GM23248 (cell line): ENCODE measurements around the gene HTR2C. TPM values are rescaled to one million over a fixed set of nuclear protein-coding genes. Genes with fewer than 3 reads are reported as not detected.

Source experiments
- DNase-seq: peaks from one replicate; pipeline ENCODE4 v3.0.0-alpha.2; 2015
- H2AFZ ChIP-seq: fragments of 200-600 bp; sonication (generic); 2 replicates; pipeline ENCODE4 v1.6.1; 2016; ENCODE audit warnings: antibody characterized with exemption
- H3F3A ChIP-seq: fragments of 200-600 bp; sonication (generic); 2 replicates; pipeline ENCODE4 v1.6.1; 2016; ENCODE audit warnings: mild to moderate bottlenecking, antibody characterized with exemption, mixed run types; ENCODE audit not compliant: insufficient read depth
- H3K27ac ChIP-seq: fragments of 200-600 bp; sonication (generic); 2 replicates; pipeline ENCODE4 v1.5.1; 2016; ENCODE audit warnings: mild to moderate bottlenecking
- H3K27me3 ChIP-seq: fragments of 200-600 bp; sonication (generic); replicated peaks from 2 replicates; pipeline ENCODE4 v1.6.1; 2016; ENCODE audit warnings: mild to moderate bottlenecking; ENCODE audit not compliant: insufficient read depth
- H3K36me3 ChIP-seq: fragments of 200-600 bp; sonication (generic); 2 replicates; pipeline ENCODE4 v1.6.1; 2016; ENCODE audit warnings: low read depth, mild to moderate bottlenecking
- H3K4me1 ChIP-seq: fragments of 200-600 bp; sonication (generic); 2 replicates; pipeline ENCODE4 v1.6.1; 2016; ENCODE audit warnings: mild to moderate bottlenecking; ENCODE audit not compliant: insufficient read depth
- H3K4me2 ChIP-seq: fragments of 200-600 bp; sonication (generic); one replicate; pipeline ENCODE4 v1.6.1; 2016; ENCODE audit warnings: mild to moderate bottlenecking; ENCODE audit not compliant: unreplicated experiment
- H3K4me3 ChIP-seq: fragments of 200-600 bp; sonication (generic); 2 replicates; pipeline ENCODE4 v1.5.1; 2016; ENCODE audit warnings: mild to moderate bottlenecking
- H3K79me2 ChIP-seq: fragments of 200-600 bp; sonication (generic); 2 replicates; pipeline ENCODE4 v1.6.1; 2016; ENCODE audit warnings: mild to moderate bottlenecking; ENCODE audit not compliant: insufficient read depth
- H3K9ac ChIP-seq: fragments of 200-600 bp; sonication (generic); 2 replicates; pipeline ENCODE4 v1.6.1; 2016; ENCODE audit warnings: mild to moderate bottlenecking
- H3K9me2 ChIP-seq: fragments of 200-600 bp; sonication (generic); 2 replicates; pipeline ENCODE4 v1.6.1; 2016; ENCODE audit warnings: mixed run types, mild to moderate bottlenecking, moderate library complexity; ENCODE audit not compliant: insufficient read depth
- H3K9me3 ChIP-seq: fragments of 200-600 bp; sonication (generic); one replicate; pipeline ENCODE4 v1.6.1; 2017; ENCODE audit warnings: low read depth
- H4K20me1 ChIP-seq: fragments of 200-600 bp; sonication (generic); 2 replicates; pipeline ENCODE4 v1.6.0; 2016; ENCODE audit not compliant: insufficient read depth
- EZH2 ChIP-seq: fragments of 200-600 bp; sonication (generic); IDR thresholded peaks from 2 replicates; pipeline ENCODE4 v1.6.1; 2018; ENCODE audit warnings: antibody characterized with exemption, mild to moderate bottlenecking; ENCODE audit not compliant: insufficient read depth, poor library complexity, severe bottlenecking
- EZH2phosphoT487 ChIP-seq: fragments of 200-600 bp; sonication (generic); IDR thresholded peaks from 2 replicates; pipeline ENCODE4 v1.6.1; 2018; ENCODE audit warnings: antibody characterized with exemption, moderate library complexity, mild to moderate bottlenecking, low read depth; ENCODE audit not compliant: insufficient read depth
- WGBS, 2 experiments: methylation state at CpG; one replicate each; pipeline ENCODE4 v1.1.6; 2015 to 2017; ENCODE audit warnings: low lambda C conversion rate in 2 of 2, low coverage in 1 of 2; ENCODE audit errors: missing lambda C conversion rate in 2 of 2; 5-methylcytosine and 5-hydroxymethylcytosine counted together
- in situ Hi-C: fragments of 300-500 bp; cut with MboI; formaldehyde crosslinking; loops from 2 replicates; pipeline ENCODE4 v1.15.0; 2020
- polyA plus RNA-seq: library from polyadenylated mRNA; unstranded; fragments of >200 nt; fragmentation: Nextera tagmentation; extraction: Ambion mirVana; gene quantifications from 2 replicates; pipeline ENCODE4 v1.2.1, GENCODE V29; 2016
- total RNA-seq: library from RNA; depleted of rRNA; stranded (reverse); fragments of >200 nt; shearing (Covaris generic); gene quantifications from 2 replicates; pipeline ENCODE4 v1.2.3, GENCODE V29; 2014

The HTR2C gene
- total and polyA plus RNA-seq, 2 experiments from 2014 or later = not detected

DNA sequence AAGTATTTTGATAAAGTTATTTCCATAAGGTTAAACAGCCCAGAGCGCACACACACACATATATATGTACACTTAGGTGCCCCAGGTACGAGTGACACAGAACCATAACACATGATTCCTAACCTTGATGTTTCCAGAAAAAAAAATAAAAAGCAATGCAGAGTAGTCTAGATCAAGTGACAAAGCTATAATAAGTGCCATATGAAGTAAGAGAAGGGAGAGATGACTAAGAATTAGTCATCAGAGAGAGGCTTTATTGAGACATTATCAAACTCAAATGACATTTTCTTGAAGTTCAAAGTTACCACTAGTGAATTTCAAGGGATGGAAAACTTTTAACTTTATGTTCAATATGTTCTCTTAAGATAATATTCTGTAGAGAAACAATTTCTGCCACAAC, 215.0 kb downstream of the HTR2C start:
- Histone ChIP-seq H3K9ac (no peak overlapping the region), H3K4me2 (no peak overlapping the region), H3K4me1 (0 out of 2 replicates have a peak, but pooled peaks cover 4% of the 10 kb centered on the region), H3K27ac (no peak overlapping the region), H3K9me2 (no peaks in the 10 kb centered on the region), H3K9me3 (no peaks in the 10 kb centered on the region), H3K36me3 (no peaks in the 10 kb centered on the region), H3K4me3 (no peak overlapping the region), H4K20me1 (no peaks in the 10 kb centered on the region), H3K27me3 (no peaks in the 10 kb centered on the region), H3K79me2 (no peaks in the 10 kb centered on the region), H2AFZ (no peak overlapping the region), H3F3A (no peaks in the 10 kb centered on the region)
- no peak for TF ChIP-seq EZH2phosphoT487
- no peak for TF ChIP-seq EZH2
- DNase-seq = peak; percentile 56
- in situ Hi-C loops = no loop called here
- 42 to 55% methylated on average over 2 of the region's 2 CpGs for WGBS, 2 experiments

DNA sequence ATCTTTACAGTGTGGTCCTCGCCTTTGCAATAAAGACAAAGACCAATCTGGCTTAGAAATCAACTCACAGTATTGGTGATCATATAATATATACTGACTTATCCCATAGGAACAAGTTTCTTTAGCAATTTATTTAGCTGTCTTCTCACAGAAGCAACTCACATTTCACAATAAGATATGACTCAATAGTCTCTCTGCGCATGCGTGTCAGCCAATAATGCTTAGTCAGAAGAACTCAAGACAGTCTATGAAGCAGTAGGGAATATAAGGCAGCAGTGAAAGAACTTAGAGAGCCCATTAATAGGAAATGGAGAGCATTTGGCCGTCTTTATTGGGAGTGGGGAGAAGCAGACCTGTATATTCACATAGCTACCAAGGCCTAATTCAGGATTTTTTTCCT, 216.8 kb downstream of the HTR2C start:
- in situ Hi-C loops = no loop called here
- 23 to 31% methylated on average over 4 of the region's 4 CpGs for WGBS, 2 experiments
- peak; percentile 80 for DNase-seq

DNA sequence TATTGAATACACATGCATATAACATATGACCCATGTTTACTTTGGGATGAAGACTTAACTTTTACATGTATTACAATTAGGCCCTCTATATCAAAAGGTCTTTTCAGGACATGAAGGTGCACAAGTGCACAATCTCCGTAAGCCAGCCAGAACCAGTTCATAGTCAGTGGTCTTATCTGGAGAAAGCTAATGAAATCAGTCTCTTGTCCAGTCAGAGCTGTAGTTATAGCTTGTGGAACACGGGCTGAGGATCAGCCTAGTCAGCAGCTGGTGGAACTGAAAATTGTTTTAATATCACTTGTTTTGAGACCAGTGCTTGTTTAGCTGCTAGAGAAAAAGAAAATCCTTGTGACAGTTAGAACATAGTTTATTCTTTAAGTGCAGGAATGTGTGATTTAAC, 235.6 kb downstream of the HTR2C start:
- no peaks in the 10 kb centered on the region for H4K20me1 ChIP-seq
- H3K27ac ChIP-seq = no peak overlapping the region
- no peak overlapping the region for H3K4me3 ChIP-seq
- H3K27me3 ChIP-seq = no peaks in the 10 kb centered on the region
- H3F3A ChIP-seq = no peaks in the 10 kb centered on the region
- no peak overlapping the region for H3K4me2 ChIP-seq
- H3K9ac ChIP-seq = no peak overlapping the region
- DNase-seq = no peak
- in situ Hi-C loops = no loop called here
- no peaks in the 10 kb centered on the region for H3K9me2 ChIP-seq
- H3K79me2 ChIP-seq = no peaks in the 10 kb centered on the region
- H2AFZ ChIP-seq = no peak overlapping the region
- no peaks in the 10 kb centered on the region for H3K4me1 ChIP-seq
- TF ChIP-seq EZH2phosphoT487 (no peak), EZH2 (no peak)
- no peaks in the 10 kb centered on the region for H3K36me3 ChIP-seq
- H3K9me3 ChIP-seq = no peaks in the 10 kb centered on the region
- WGBS, 2 experiments = 50 to 52% methylated on average over 2 of the region's 2 CpGs

More for the DNA sequence above, 216.8 kb downstream of the HTR2C start:
- Histone ChIP-seq H3F3A (no peaks in the 10 kb centered on the region), H4K20me1 (no peaks in the 10 kb centered on the region), H3K9me3 (no peaks in the 10 kb centered on the region), H3K4me3 (no peak overlapping the region), H3K36me3 (no peaks in the 10 kb centered on the region), H3K79me2 (no peaks in the 10 kb centered on the region), H3K27ac (no peak overlapping the region), H3K4me2 (no peak overlapping the region), H3K9ac (no peak overlapping the region), H3K27me3 (no peaks in the 10 kb centered on the region), H3K9me2 (no peaks in the 10 kb centered on the region), H3K4me1 (0 out of 2 replicates have a peak, but pooled peaks cover 4% of the 10 kb centered on the region), H2AFZ (no peak overlapping the region)
- TF ChIP-seq EZH2 (no peak), EZH2phosphoT487 (no peak)

DNA sequence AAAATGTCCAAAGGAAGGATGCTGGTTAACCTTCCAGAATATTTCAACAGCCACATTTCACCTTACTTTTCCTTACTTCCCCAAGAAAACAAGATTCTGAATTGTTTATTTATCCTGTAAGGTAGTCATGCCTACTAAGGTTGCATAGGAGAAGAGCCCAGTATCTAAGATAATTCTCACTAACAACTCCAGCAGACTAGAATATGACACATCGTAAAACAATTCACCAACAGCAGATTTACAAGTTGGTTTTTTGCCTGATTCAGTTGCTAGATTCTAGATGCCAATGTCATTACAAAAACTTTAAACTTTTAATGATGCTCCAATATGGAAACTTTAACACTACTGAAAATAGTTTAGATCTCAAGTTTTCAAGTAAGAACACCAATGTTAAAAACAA, 257.2 kb downstream of the HTR2C start:
- Histone ChIP-seq H3K9ac (peak overlapping the region; percentile 47; the same call in 1 of the 2 replicates), H3K27ac (peak overlapping the region; percentile 69), H3K4me3 (peak overlapping the region; percentile 34; the same call in 1 of the 2 replicates), H3K27me3 (no peaks in the 10 kb centered on the region), H2AFZ (peak overlapping the region; percentile 62; the same call in 1 of the 2 replicates), H3K4me1 (peaks cover 20% of the 10 kb centered on the region), H3F3A (0 out of 2 replicates have a peak, but pooled peaks cover 4% of the 10 kb centered on the region), H3K79me2 (no peaks in the 10 kb centered on the region), H3K36me3 (no peaks in the 10 kb centered on the region), H4K20me1 (no peaks in the 10 kb centered on the region), H3K9me3 (no peaks in the 10 kb centered on the region), H3K9me2 (no peaks in the 10 kb centered on the region), H3K4me2 (peak overlapping the region; percentile 70)
- peak; percentile 76 for DNase-seq
- 0% methylated on average over 1 of the region's 1 CpG for WGBS, 2 experiments
- in situ Hi-C loops = no loop called here
- TF ChIP-seq EZH2 = no peak
- no peak for TF ChIP-seq EZH2phosphoT487
